ENCODE results near the gene PRSS12. TPM values are rescaled to one million over a fixed set of nuclear protein-coding genes. Genes with fewer than 3 reads are reported as not detected.

The PRSS12 gene
- total and polyA plus RNA-seq, 2 donors (not counting 3 experiments of a cell fraction or from before 2014, with no cell fraction given), result 0.22 to 0.55 TPM

DNA sequence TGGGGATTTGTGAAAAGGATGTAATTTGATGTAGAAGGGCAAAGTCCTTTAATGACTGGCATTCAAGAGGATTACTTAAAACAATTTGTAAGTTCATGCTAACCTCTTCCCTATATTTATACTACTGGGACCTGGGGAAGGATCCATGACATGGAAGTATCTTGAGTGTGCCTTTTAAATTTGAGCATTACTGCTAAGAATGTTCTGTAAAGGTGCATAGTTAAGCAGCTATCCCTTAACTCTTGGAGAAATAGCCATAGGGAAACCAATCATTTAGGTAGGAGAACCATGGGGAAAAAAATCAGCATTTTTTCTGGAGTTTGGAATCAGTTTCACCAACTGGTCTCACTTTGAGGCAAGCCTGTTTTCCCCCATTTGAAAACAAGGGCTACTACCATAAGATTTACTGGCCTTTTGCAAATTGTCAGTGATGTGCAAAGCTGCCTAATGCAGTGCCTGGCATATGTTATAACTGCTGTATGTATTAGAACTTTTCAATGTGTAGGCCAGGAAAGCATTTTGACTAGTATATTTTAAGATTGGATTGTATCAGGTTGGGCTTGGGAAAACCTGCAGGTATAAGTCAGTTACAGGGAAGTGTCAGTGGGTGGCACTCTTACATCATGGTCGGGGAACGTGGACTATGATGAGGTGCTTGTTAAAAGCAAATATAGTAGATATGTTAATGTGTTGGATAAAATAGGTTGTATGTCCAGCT is 72.1 kb downstream of the PRSS12 start:
- peak overlapping the region; percentile 95 for H3K4me2 ChIP-seq (ENCODE audit: insufficient read depth, low read length)
- ChIA-PET CTCF (interaction anchor here (1.0 to 1.9 kb wide), 2 partner anchors 73 to 458 kb away, joined by 3 to 8 read pairs; partner anchors contain the start of gene PRSS12), POLR2A (no interaction called here)
- no peak overlapping the region for H2AFZ ChIP-seq (ENCODE audit: low read depth, low read length)
- H3K27ac ChIP-seq (ENCODE audit: insufficient read depth, low read depth, low read length), result no peak overlapping the region
- peaks cover 3 to 4% of the 10 kb centered on the region in 2 experiments for H3K36me3 ChIP-seq (ENCODE audit: control insufficient read depth in 2 of 2, extremely low read depth in 1 of 2, insufficient read depth in 2 of 2, low read length in 2 of 2)
- peaks cover 13% of the 10 kb centered on the region for H3K4me1 ChIP-seq (ENCODE audit: control insufficient read depth, extremely low read depth, insufficient read depth, low read length)
- H3K79me2 ChIP-seq (ENCODE audit: control insufficient read depth, insufficient read depth, low read length), result peaks cover 14% of the 10 kb centered on the region
- BruUV-seq (replicated peaks), result no TSS peak
- H3K9me3 ChIP-seq (replicated peaks; ENCODE audit: control insufficient read depth, insufficient read depth, low read length), result no peaks in the 10 kb centered on the region
- no peaks in the 10 kb centered on the region for H3K9me1 ChIP-seq (replicated peaks; ENCODE audit: control insufficient read depth, extremely low read depth, insufficient read depth, low read length)
- H3K9ac ChIP-seq (replicated peaks; ENCODE audit: extremely low read depth, insufficient read depth, low read length), result peak overlapping the region; percentile 88
- dilution Hi-C loops (cut with MboI; ENCODE audit: extremely low pct_ligation_motif_present, low sequenced_read_pairs) (no loop called here), intact Hi-C loops (cut with micrococcal nuclease) (loop anchor here (1.0 kb wide), 2 partner anchors 73 to 311 kb away; partner anchors contain the start of gene PRSS12)
- H4K20me1 ChIP-seq (replicated peaks; ENCODE audit: control insufficient read depth, extremely low read depth, insufficient read depth, low read length), result no peaks in the 10 kb centered on the region
- no peak for FAIRE-seq
- peak; percentile 79 for TF ChIP-seq POLR2AphosphoS5 (IDR thresholded peaks at IDR 0.05; ENCODE audit: insufficient read depth, low read depth, low read length)
- TF ChIP-seq GATA2 (IDR thresholded peaks at IDR 0.05; ENCODE audit: insufficient read depth, insufficient read length, low read depth, low read length), result no peak
- TF ChIP-seq POLR2A (IDR thresholded peaks at IDR 0.05; ENCODE audit: low read depth, low read length), result peak; percentile 66
- peak; percentile 34 to 43 for TF ChIP-seq CTCF (IDR thresholded peaks at IDR 0.05; ENCODE audit: extremely low read depth in 1 of 2, insufficient read depth in 1 of 2, low read depth in 1 of 2, low read length in 2 of 2)
- TF ChIP-seq MYC (IDR thresholded peaks at IDR 0.05; ENCODE audit: low read depth, low read length), result no peak
- TF ChIP-seq EZH2 (IDR thresholded peaks at IDR 0.05; ENCODE audit: borderline replicate concordance, low read depth, low read length, severe bottlenecking), result no peak
- TF ChIP-seq, protein P1, sequence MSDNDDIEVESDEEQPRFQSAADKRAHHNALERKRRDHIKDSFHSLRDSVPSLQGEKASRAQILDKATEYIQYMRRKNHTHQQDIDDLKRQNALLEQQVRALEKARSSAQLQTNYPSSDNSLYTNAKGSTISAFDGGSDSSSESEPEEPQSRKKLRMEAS (IDR thresholded peaks at IDR 0.05; ENCODE audit: insufficient read depth, insufficient read length), result no peak
- no peak for TF ChIP-seq JUN (IDR thresholded peaks at IDR 0.05; ENCODE audit: borderline replicate concordance, insufficient read depth, insufficient read length, low read depth)
- TF ChIP-seq FOS (IDR thresholded peaks at IDR 0.05; ENCODE audit: borderline replicate concordance, insufficient read depth, low read length), result no peak
- H3K27me3 ChIP-seq (ENCODE audit: control insufficient read depth in 2 of 2, insufficient read depth in 2 of 2, low read length in 2 of 2), result no peaks in the 10 kb centered on the region
- DNase-seq (ENCODE audit: low read depth, low spot score), result peak; percentile 72
- peak overlapping the region in 2 of 3 experiments; percentile 98 to 99 for H3K4me3 ChIP-seq (replicated peaks in 1 of 3; ENCODE audit: insufficient read depth in 1 of 3, low read depth in 1 of 3, low read length in 3 of 3)

Measured in endothelial cell of umbilical vein (primary cell).